Forelimb muscle (tissue), 1 donor: Measurements from ENCODE around the gene PARP3. TPM values are rescaled to one million over a fixed set of nuclear protein-coding genes. Genes with fewer than 3 reads are reported as not detected.

Source experiments
- DNase-seq: peaks from one replicate; pipeline ENCODE4 v3.0.0-alpha.2; 2013; ENCODE audit warnings: low read depth
- polyA plus RNA-seq: library from polyadenylated mRNA; unstranded; fragments of 120-200 nt; gene quantifications from one replicate; pipeline ENCODE4 v1.2.1, GENCODE V29; 2013; ENCODE audit not compliant: insufficient read length

Gene PARP3
- polyA plus RNA-seq, 1 donor: 5.5 TPM

DNA sequence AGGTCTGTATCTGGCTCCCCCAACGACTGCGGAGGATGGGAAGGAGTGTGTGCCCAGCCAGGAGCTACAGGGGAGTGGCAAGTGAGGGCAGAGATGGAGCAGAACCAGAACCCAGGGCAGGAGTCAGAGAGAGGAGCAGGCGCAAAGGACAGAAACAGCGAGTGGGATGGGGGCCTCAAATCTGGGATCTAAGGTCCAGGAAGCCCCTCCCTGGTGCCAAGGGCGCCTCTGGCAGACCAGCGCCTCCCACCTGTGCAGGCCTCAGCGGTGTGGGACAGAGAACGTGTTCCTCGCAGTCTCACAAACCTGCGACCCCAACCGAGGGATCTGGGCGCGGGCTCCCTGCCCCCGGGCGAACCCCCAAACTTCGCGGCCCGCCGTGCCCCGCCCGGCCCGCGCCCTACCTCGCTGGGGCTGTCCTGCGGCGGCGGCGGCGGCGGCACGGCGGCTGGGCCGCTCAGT lies 24.8 kb downstream of the PARP3 start:
- DNase-seq: no peak

GRCh38 chr3:51967384-51968169 lies 25.4 kb downstream of the PARP3 start, which contains the start of gene PCBP4:
Gene PCBP4 (minus strand): TSS chr3:51967454. CDS start chr3:51961240, 6,214 bp downstream.
- no peak for DNase-seq

GRCh38 chr3:51968170-51968775 lies 26.1 kb downstream of the PARP3 start:
- no peak for DNase-seq

- no peak for DNase-seq
Observed at GRCh38 chr3:51968883-51969678, 26.9 kb downstream of the PARP3 start.

GRCh38 chr3:51969841-51970240 lies 27.7 kb downstream of the PARP3 start:
- DNase-seq: no peak

DNA sequence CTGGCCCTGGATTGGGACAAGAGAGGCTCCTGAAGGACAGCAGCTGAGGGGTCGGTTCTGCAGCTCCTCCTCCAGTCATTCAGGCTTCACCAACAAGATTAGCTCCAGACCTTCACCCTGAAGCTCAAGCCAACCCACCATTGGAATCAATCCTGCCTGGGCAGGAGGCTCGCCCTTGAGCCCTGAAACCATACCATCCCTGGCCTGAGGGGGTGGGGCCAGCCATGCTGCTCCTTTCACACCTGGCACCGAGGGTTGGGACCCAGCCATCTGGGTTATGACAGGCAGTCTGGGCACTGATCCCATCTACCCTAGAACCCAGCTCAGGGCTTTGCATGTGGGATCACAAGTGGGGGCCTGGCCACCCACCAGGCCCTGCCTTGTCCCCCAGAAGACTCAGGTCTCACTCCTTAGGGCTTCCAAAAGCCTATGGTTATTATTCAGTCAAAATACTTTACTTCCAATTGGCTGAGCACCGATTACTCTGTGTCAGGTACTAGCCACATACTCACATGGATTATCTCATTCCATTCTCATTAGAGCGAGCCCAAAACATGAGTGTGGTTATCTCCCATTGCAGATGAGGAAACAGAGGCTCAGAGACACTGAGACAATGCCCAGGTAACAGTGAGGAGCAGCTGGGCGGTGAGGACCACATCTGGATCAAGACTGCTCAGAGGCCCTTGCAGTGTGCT lies 28.6 kb downstream of the PARP3 start:
- no peak for DNase-seq

DNA sequence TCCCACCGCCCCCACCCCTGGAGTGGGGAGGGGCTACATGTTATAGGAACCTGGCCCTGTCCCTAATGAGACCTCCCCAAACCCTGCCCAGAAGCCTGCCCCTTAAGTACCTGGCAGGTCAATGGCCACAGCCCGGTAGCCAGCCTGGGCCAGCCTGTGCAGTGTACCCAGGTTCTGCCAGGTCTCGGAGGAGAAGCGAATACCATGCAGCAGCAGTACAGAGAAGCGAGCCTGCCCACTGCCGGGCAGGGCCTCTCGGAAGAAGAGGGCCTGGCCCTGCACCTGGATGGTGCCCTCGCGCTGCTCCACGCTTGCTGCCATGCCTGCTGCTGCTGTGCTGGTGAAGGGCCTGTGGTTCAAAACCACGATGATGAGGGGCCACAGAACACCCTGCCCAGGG lies 29.2 kb downstream of the PARP3 start:
- DNase-seq: no peak

- DNase-seq: no peak
Observed at GRCh38 chr3:51974277-51974962, 32.3 kb downstream of the PARP3 start.

DNA sequence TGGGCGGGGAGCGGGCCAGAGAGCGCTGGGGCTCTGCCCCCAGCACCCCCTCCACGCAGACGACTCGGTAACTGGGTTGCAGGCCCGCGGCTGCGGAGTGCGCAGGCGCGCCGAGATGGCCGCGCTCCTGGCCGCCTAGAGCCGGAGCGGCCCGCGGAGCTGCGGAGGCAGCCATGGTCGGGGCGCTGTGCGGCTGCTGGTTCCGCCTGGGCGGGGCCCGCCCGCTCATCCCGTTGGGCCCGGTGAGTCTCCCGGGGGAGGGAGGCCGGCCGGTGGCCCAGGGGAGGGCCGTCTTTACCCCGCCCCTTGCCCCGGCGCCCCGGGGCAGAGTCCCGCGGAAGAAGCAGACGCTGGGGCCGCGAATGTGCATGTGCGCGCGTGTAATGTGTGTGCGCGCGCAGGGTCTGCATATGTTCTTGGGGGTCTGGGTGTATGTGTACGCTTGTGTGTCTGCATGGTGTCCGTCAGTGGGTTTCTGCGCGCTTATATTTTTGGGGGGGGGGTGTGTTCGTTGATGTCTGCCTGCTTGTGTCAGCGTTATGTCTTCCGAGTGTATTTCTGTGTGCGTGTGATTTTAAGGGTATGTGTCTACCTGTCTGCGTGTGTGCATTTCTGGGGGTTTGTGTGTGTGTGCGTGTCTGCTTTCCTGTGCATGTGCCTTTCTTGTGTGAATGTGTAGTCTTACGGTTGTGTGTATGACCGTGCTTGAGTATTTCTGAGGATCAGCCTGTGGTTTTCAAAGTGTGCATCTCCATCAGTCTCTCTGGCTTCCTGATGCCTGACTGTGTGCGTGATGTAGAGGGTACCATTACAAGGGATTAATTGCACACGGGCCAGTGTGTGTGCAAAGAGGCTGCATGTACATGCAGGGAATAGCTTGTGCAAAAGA lies 33.0 kb downstream of the PARP3 start, which contains the start of gene ABHD14A:
Gene ABHD14A, plus strand, starts transcription at position 102 of the 889 bp plus-strand sequence. Its CDS starts 72 bp downstream, at position 174.
- no peak for DNase-seq

- no peak for DNase-seq
Observed at GRCh38 chr3:51975852-51976549, 33.8 kb downstream of the PARP3 start.

DNA sequence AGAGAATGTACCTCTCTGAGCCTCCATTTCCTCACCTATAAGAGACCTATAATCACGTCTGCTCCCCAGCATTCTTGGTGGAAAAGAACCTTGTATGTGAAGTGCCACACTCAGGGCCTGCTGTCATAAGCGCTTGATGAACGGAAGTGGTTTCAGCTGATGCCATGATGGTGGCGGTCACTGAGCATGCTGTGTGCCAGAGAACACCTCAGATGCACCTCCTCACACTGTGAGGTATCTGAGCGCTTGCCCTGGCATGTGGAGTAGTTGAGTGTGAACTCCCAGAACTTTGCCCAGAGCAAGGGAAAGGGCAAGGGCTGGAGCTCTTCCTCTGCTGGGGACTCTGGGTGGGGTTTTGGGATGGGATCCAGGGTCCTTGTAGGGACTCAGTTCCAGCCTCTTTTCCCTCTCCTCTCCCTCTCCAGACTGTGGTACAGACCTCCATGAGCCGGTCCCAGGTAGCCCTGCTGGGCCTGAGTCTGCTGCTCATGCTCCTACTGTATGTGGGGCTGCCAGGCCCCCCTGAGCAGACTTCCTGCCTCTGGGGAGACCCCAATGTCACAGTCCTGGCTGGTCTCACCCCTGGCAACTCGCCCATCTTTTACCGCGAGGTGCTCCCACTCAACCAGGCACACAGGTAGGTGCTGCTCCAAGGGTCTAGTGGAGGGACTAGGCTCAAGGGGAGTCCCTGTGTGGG lies 35.4 kb downstream of the PARP3 start:
- DNase-seq: no peak

DNA sequence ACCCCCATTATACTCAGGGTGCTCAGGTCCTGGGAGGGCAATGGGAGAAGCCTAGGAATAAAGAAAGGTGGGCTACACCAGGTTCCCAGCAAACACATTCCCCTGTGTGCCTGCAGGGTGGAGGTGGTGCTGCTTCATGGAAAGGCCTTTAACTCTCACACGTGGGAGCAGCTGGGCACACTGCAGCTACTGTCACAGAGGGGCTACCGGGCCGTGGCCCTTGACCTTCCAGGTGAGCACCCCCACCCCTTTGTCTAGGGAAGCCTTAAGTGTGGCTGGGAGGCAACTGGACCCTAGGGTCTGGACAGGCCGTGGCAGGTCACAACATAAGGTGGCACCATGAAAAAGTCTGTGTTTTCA lies 36.0 kb downstream of the PARP3 start:
- DNase-seq: no peak

- DNase-seq: no peak
Observed at GRCh38 chr3:51980253-51980652, 38.1 kb downstream of the PARP3 start.

- DNase-seq: no peak
Observed at GRCh38 chr3:51982352-51982837, 40.2 kb downstream of the PARP3 start.

DNA sequence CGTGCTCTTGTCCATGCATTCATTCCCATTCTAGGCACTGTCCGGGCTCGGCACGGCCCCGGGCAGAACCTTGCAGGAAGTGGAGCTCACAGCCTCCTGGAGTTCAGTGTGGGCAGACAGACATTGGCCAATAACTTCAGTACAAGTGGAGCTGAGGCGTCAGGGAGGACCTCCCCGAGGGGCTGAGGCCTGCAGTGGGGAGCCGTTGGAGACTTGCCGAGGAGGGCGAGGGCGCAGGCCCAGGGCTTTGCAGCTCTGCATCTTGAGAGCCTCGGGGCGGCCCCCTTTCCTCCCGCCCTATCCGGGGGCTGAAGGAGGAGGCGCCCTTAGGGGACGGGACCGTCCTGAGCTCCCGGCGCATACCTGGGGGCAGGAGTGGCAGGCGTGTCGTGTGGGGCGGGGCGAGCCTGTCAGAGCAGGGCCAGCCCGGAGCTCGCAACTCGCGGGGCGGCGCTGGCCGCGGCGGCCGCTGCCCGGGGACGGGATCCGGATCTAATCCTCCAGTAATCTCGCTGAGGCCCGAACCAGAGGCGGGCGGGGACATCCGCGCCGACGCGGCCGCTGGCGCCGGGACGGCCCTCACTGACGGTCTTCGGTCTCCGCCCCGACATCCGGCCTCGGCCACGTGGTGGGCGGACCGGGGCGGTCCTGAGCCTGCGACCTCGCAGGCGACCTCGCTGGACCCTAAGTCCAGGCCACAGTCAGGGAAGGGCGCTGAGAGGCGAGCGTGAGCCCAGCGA lies 40.8 kb downstream of the PARP3 start, which contains the start of gene ACY1:
Gene ACY1, plus strand, starts transcription at position 698 of the 740 bp plus-strand sequence. CDS start 530 bp downstream, outside the sequence.
- DNase-seq: no peak

DNA sequence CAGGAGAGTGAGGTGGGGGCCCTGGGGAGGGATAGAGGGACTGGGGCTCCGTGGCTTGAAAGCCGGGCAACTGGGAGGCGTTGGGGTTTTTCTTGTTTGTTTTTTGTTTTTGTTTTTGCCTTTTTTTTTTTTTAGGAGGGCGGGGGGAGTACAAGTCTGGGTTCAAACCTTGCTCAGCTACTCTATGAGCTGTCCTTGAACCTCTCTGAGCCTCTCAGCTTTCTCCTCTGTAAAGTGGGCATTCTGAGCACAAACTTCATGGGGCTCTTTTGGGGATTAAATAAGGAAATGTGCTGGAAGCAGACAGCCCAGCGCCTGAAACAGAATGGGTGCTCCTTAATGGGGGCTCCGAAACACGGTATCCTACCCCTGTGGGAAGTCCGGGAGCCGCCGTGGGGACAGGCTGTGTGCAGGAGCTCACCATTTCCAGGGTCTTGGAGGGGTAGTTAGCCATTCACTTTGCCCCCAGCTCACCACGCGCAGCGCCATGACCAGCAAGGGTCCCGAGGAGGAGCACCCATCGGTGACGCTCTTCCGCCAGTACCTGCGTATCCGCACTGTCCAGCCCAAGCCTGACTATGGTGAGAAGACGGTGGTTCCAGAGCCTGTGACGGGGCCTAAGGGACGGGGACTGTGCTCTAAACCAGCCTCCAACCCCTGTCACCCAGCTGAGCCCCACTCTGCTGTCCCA lies 41.6 kb downstream of the PARP3 start:
- DNase-seq: no peak

DNA sequence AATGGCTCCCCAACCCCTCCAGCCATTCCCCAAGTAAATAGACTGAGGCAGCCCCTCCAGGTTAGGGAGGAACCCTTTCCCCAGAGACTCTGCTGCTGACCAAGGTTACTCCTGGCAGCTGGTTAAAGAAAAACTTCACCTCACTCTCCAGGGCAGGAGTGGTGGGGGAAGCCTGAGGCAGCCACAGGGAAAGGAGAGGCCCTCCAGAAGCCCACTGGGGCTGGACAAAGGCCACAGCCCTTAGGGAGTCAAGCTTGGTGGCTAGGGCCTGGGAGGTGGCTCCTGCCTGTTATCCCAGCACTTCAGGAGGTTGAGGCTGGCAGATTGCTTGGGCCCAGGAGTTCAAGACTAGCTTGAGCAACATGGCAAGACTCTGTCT lies 42.1 kb downstream of the PARP3 start:
- DNase-seq: no peak
